Naive thymus-derived CD4-positive, alpha-beta T cell (primary cell): Measurements from ENCODE around the gene SGTA. TPM values are rescaled to one million over a fixed set of nuclear protein-coding genes. Genes with fewer than 3 reads are reported as not detected.

Source experiments
- ATAC-seq: fragments of 150-1000 bp; cut with Tn5 transposase; 2 replicates; pipeline ENCODE4 v1.10.0; 2021; ENCODE audit warnings: mild to moderate bottlenecking, moderate library complexity
- CTCF ChIA-PET: fragments of 350-600 bp; sonication (Branson Sonifier 250); formaldehyde crosslinking; loops from one replicate; lab custom pipeline; 2021; ENCODE audit warnings: antibody characterized with exemption; lab: Charles Lee
- POLR2A ChIA-PET: fragments of 350-600 bp; sonication (Branson Sonifier 250); formaldehyde crosslinking; loops from one replicate; lab custom pipeline; 2021; ENCODE audit warnings: antibody characterized with exemption, inconsistent platforms; lab: Charles Lee
- DNase-seq, 9 donors: peaks; one replicate each; pipeline versions ENCODE4 v3.0.0 to v3.0.0-alpha.2; 2020 to 2022; ENCODE audit warnings: mixed read lengths in 1 of 9
- H3K27ac ChIP-seq: one replicate; pipeline ENCODE4 v1.7.0; 2013; ENCODE audit warnings: mild to moderate bottlenecking, low read depth, low read length, moderate library complexity
- H3K27me3 ChIP-seq, 2 donors: one replicate each; pipeline ENCODE4 v1.7.0; 2013; ENCODE audit warnings: low read length in 2 of 2, mild to moderate bottlenecking in 2 of 2, moderate library complexity in 2 of 2; ENCODE audit not compliant: control insufficient read depth in 2 of 2, insufficient read depth in 2 of 2
- H3K36me3 ChIP-seq, 3 experiments: 1 replicate in 2 of 3; 2 replicates in 1 of 3; pipeline ENCODE4 v1.7.0; 2013; ENCODE audit warnings: low read length in 3 of 3, mild to moderate bottlenecking in 3 of 3, moderate library complexity in 1 of 3; ENCODE audit not compliant: insufficient read depth in 3 of 3, control insufficient read depth in 2 of 3
- H3K4me1 ChIP-seq, 2 donors: one replicate each; pipeline ENCODE4 v1.7.0; 2013; ENCODE audit warnings: low read length in 2 of 2, mild to moderate bottlenecking in 2 of 2, moderate library complexity in 1 of 2; ENCODE audit not compliant: control insufficient read depth in 2 of 2, insufficient read depth in 2 of 2
- H3K4me3 ChIP-seq: 2 replicates; pipeline ENCODE4 v1.7.0; 2013; ENCODE audit warnings: mild to moderate bottlenecking, low read length
- H3K9me3 ChIP-seq, 3 experiments: 1 replicate in 2 of 3; 2 replicates in 1 of 3; pipeline ENCODE4 v1.7.0; 2013; ENCODE audit warnings: low read length in 3 of 3; ENCODE audit not compliant: control insufficient read depth in 2 of 3
- H3K27ac Mint-ChIP-seq, 9 donors: one replicate each; pipeline ENCODE4 v1.8.0; 2020 to 2022; ENCODE audit warnings: mixed read lengths in 9 of 9, mild to moderate bottlenecking in 8 of 9, moderate library complexity in 5 of 9, inconsistent platforms in 2 of 9
- H3K27me3 Mint-ChIP-seq, 5 donors: one replicate each; pipeline ENCODE4 v1.8.0; 2021 to 2022; ENCODE audit warnings: mixed read lengths in 5 of 5, mild to moderate bottlenecking in 1 of 5
- H3K36me3 Mint-ChIP-seq, 5 donors: one replicate each; pipeline ENCODE4 v1.8.0; 2020 to 2022; ENCODE audit warnings: mixed read lengths in 5 of 5, mild to moderate bottlenecking in 3 of 5, inconsistent platforms in 1 of 5
- H3K4me1 Mint-ChIP-seq, 7 donors: one replicate each; pipeline ENCODE4 v1.8.0; 2020 to 2022; ENCODE audit warnings: mixed read lengths in 7 of 7, mild to moderate bottlenecking in 3 of 7, inconsistent platforms in 1 of 7
- H3K4me3 Mint-ChIP-seq, 10 donors: one replicate each; pipeline ENCODE4 v1.8.0; 2020 to 2022; ENCODE audit warnings: mild to moderate bottlenecking in 10 of 10, mixed read lengths in 10 of 10, moderate library complexity in 6 of 10, inconsistent platforms in 2 of 10
- H3K9me3 Mint-ChIP-seq, 11 donors: one replicate each; pipeline ENCODE4 v1.8.0; 2020 to 2022; ENCODE audit warnings: mixed read lengths in 11 of 11, mild to moderate bottlenecking in 4 of 11, inconsistent platforms in 1 of 11, moderate library complexity in 1 of 11
- intact Hi-C, 2 donors: fragments of 100-400 bp; cut with micrococcal nuclease; formaldehyde crosslinking; loops; one replicate each; pipeline ENCODE4 v1.15.1; 2023
- polyA plus RNA-seq, 2 donors: library from polyadenylated mRNA; unstranded; fragments of 300-500 nt; fragmentation: Illumina TruSeq; gene quantifications; one replicate each; pipeline ENCODE4 v1.2.3, GENCODE V29; 2021
- total RNA-seq, 6 experiments: library from RNA in 5 of 6; stranded (reverse) in 5 of 6; gene quantifications; 1 replicate in 5 of 6; 2 replicates in 1 of 6; pipeline ENCODE4 v1.2.3 and lab custom pipeline; 2021 to 2026

Gene SGTA
- total and polyA plus RNA-seq, 7 experiments from 2014 or later: 25.3 to 47.8 (median 37.9) TPM

DNA sequence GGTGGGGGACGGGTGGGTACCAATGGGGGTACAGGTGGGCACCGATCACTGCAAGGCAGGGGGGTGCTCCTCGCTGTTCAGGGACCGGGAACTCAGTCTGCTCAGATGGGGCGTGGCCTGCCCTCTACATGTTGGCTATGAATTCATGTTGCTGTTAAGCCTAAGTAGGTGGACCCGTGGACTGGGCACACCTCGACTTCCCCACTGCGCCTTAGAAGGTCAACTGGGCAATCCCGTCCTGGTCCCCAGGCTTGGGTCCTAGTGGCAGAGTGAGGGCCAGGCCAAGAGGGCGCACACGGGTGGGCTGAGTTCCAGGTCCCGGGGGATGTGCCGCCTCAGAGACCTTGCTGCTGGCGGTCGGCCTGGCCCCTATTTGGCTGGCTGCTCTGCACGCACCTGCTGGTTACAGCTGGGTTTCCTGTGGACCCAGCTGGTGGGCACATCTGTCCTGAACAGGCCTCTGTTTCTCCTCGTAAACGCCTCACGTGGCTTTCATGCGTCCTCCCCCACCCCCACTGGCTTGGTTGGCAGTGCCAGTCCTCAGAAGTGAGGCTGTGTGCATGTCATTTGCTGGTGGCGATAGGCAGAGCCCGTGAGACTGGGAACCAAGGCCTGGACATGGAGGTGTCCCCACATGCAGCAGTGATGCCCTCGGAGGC is 23.0 kb upstream of the SGTA start:
- DNase-seq (no peak), ATAC-seq (no peak)
- H3K36me3 ChIP-seq: peaks cover 0 to 80% (median 6%) of the 10 kb centered on the region in 3 experiments
- H3K27me3 ChIP-seq: no peaks in the 10 kb centered on the region
- no peak overlapping the region for H3K27ac ChIP-seq
- H3K27me3 Mint-ChIP-seq: no peaks in the 10 kb centered on the region
- no peak overlapping the region for H3K4me3 ChIP-seq
- H3K36me3 Mint-ChIP-seq: peaks cover 9 to 18% (median 13%) of the 10 kb centered on the region in 5 donors
- H3K9me3 Mint-ChIP-seq: no peaks in the 10 kb centered on the region
- CTCF ChIA-PET: no interaction called here
- no peak overlapping the region for H3K27ac Mint-ChIP-seq
- POLR2A ChIA-PET: no interaction called here
- H3K9me3 ChIP-seq: no peaks in the 10 kb centered on the region
- intact Hi-C loops: no loop called here
- H3K4me1 Mint-ChIP-seq: peaks cover 0 to 6% (median 0%) of the 10 kb centered on the region in 7 donors
- no peaks in the 10 kb centered on the region for H3K4me1 ChIP-seq
- H3K4me3 Mint-ChIP-seq: no peak overlapping the region

GRCh38 chr19:2805261-2805900 is 22.3 kb upstream of the SGTA start:
- Mint-ChIP-seq H3K36me3 (peaks cover 13 to 22% (median 13%) of the 10 kb centered on the region in 5 donors), H3K9me3 (no peaks in the 10 kb centered on the region), H3K27ac (no peak overlapping the region), H3K4me1 (peaks cover 0 to 6% (median 0%) of the 10 kb centered on the region in 7 donors), H3K4me3 (no peak overlapping the region), H3K27me3 (no peaks in the 10 kb centered on the region)
- no peak overlapping the region for H3K4me3 ChIP-seq
- ChIA-PET POLR2A (no interaction called here), CTCF (interaction anchor here (0.9 kb wide), 1 partner anchor 14 kb away, joined by 3 read pairs; no protein-coding TSS in a partner anchor)
- no peak overlapping the region for H3K27ac ChIP-seq
- H3K9me3 ChIP-seq: no peaks in the 10 kb centered on the region
- ATAC-seq (no peak), DNase-seq (no peak)
- intact Hi-C loops: no loop called here
- no peaks in the 10 kb centered on the region for H3K27me3 ChIP-seq
- peaks cover 0 to 81% (median 6%) of the 10 kb centered on the region in 3 experiments for H3K36me3 ChIP-seq
- H3K4me1 ChIP-seq: no peaks in the 10 kb centered on the region

DNA sequence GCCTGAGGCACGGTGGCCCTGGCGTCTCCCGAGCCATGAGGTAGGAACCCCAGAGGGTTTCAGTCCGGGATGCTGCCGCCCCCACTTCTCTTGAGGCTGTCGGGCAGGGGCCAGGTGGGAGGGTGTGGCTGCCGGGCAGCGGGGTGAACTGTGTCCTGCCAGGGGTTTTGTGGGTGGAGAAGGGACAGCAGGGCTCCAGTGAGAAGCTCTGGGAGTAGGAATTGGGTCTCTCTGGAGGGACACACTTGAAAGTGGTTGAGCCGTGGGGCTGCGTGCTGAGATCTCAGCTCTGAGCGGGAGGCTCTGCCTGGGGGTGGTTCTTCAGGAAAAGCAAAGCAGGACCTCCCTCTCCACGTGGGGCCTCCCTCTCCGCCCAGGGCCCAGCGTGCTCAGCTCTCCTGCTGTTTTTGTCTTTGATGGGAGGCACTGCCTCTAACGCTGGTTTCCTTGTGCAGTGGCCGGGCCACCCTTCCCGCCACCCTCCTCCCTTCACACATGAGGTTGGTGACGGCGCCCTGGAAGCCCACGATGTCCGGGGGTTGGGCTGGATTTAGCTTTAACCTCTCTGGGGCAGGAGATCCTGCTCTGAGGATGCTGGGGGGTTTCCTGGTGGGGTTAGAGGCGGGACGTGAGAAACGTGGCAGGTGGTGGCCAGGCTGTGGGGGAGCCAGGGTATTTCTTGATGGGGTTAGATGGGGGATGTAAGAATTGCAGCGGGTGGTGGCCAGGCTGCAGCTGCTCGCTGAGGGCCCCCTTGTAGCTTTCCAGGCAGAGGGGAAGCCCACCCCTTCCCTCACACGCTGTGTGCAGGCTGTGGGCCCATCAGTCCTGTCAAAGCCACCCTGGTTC is 21.3 kb upstream of the SGTA start:
- DNase-seq: no peak
- H3K27ac ChIP-seq: no peak overlapping the region
- no peak overlapping the region for H3K4me3 ChIP-seq
- H3K27me3 ChIP-seq: no peaks in the 10 kb centered on the region
- Mint-ChIP-seq H3K27me3 (no peaks in the 10 kb centered on the region), H3K9me3 (no peaks in the 10 kb centered on the region), H3K36me3 (peaks cover 13 to 20% (median 13%) of the 10 kb centered on the region in 5 donors), H3K4me3 (no peak overlapping the region), H3K27ac (no peak overlapping the region), H3K4me1 (peaks cover 0 to 6% (median 0%) of the 10 kb centered on the region in 7 donors)
- no peaks in the 10 kb centered on the region for H3K4me1 ChIP-seq
- ChIA-PET CTCF (interaction anchor here (0.9 kb wide), 1 partner anchor 15 kb away, joined by 3 read pairs; no protein-coding TSS in a partner anchor), POLR2A (no interaction called here)
- ATAC-seq: no peak
- intact Hi-C loops: no loop called here
- H3K36me3 ChIP-seq: peaks cover 0 to 81% (median 4%) of the 10 kb centered on the region in 3 experiments
- no peaks in the 10 kb centered on the region for H3K9me3 ChIP-seq

DNA sequence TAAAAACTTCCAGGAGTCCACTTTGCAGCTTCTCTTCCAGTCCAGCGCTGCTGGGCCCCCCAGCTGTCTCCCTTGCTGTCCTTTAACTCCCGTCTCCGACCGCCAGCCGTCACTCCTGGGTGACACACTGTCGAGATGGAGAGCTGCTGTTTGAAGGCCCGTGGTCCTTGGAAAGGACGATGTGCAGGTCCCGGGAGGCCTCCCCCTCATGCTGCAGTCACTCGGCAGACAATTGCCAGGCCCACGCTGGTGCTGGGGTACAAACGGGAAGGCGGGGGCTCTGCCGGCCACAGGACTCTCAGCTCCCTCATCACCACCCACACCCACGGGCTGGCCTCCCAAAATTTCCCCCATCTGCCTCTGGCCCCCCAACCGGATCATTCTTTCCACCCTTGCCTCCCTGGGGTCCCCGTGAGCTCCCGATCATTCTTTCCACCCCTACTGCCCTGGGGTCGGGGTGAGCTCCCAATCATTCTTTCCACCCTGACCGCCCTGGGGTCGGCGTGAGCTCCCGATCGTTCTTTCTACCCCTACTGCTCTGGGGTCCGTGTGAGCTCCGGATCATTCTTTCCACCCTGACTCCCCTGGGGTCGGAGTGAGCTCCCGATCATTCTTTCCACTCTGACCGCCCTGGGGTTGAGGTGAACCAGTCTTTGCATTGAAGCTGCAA is 20.5 kb upstream of the SGTA start:
- DNase-seq (no peak), ATAC-seq (no peak)
- Histone ChIP-seq H3K4me1 (no peaks in the 10 kb centered on the region), H3K4me3 (no peak overlapping the region), H3K27me3 (no peaks in the 10 kb centered on the region), H3K9me3 (no peaks in the 10 kb centered on the region), H3K36me3 (peaks cover 0 to 78% (median 0%) of the 10 kb centered on the region in 3 experiments), H3K27ac (no peak overlapping the region)
- Mint-ChIP-seq H3K4me3 (no peak overlapping the region), H3K36me3 (peaks cover 7 to 12% (median 10%) of the 10 kb centered on the region in 5 donors), H3K27ac (no peak overlapping the region), H3K9me3 (no peaks in the 10 kb centered on the region), H3K4me1 (peaks cover 0 to 6% (median 0%) of the 10 kb centered on the region in 7 donors), H3K27me3 (no peaks in the 10 kb centered on the region)
- POLR2A ChIA-PET: no interaction called here
- CTCF ChIA-PET: no interaction called here
- intact Hi-C loops: no loop called here

DNA sequence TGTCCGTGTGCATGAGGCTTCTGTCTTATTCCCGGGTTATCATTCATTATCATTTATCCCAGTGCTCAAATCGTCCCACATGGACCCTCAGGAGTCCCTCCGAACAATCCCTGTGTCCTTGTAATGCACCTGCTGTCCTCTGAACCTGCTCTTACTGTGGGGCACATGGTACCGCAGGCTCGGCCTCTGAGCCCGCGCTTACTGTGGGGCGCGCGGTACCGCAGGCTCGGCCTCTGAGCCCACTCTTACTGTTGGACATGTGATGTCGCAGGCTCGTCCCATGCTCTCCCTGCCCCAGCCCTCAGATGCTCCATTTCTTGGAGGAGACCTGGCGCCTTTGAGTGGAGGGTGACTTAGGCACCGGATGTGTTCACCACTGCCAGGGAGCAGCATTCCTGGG is 19.8 kb upstream of the SGTA start:
- H3K4me1 ChIP-seq: no peaks in the 10 kb centered on the region
- H3K36me3 Mint-ChIP-seq: peaks cover 7 to 10% (median 9%) of the 10 kb centered on the region in 5 donors
- no peak for ATAC-seq
- no peaks in the 10 kb centered on the region for H3K27me3 ChIP-seq
- H3K4me1 Mint-ChIP-seq: peaks cover 0 to 6% (median 0%) of the 10 kb centered on the region in 7 donors
- POLR2A ChIA-PET: no interaction called here
- H3K27ac Mint-ChIP-seq: no peak overlapping the region
- intact Hi-C loops: no loop called here
- H3K36me3 ChIP-seq: peaks cover 0 to 75% (median 0%) of the 10 kb centered on the region in 3 experiments
- no peaks in the 10 kb centered on the region for H3K9me3 ChIP-seq
- H3K27ac ChIP-seq: no peak overlapping the region
- no peaks in the 10 kb centered on the region for H3K27me3 Mint-ChIP-seq
- no peak for DNase-seq
- H3K4me3 ChIP-seq: no peak overlapping the region
- no peaks in the 10 kb centered on the region for H3K9me3 Mint-ChIP-seq
- no peak overlapping the region for H3K4me3 Mint-ChIP-seq
- CTCF ChIA-PET: no interaction called here

- intact Hi-C loops: no loop called here
- Mint-ChIP-seq H3K9me3 (no peaks in the 10 kb centered on the region), H3K36me3 (peaks cover 7 to 15% (median 10%) of the 10 kb centered on the region in 5 donors), H3K27me3 (no peaks in the 10 kb centered on the region), H3K4me3 (no peak overlapping the region), H3K27ac (no peak overlapping the region), H3K4me1 (peaks cover 0 to 6% (median 0%) of the 10 kb centered on the region in 7 donors)
- ATAC-seq (no peak), DNase-seq (no peak)
- no peaks in the 10 kb centered on the region for H3K27me3 ChIP-seq
- H3K4me1 ChIP-seq: no peaks in the 10 kb centered on the region
- H3K9me3 ChIP-seq: no peaks in the 10 kb centered on the region
- no peak overlapping the region for H3K27ac ChIP-seq
- no peak overlapping the region for H3K4me3 ChIP-seq
- POLR2A ChIA-PET: no interaction called here
- CTCF ChIA-PET: no interaction called here
- peaks cover 0 to 81% (median 0%) of the 10 kb centered on the region in 3 experiments for H3K36me3 ChIP-seq
Observed at GRCh38 chr19:2800506-2800905, 17.4 kb upstream of the SGTA start.
